Memory B cell (primary cell): Measurements from ENCODE around the gene SHKBP1.

Experiments
- ATAC-seq: fragments of 150-1000 bp; cut with Tn5 transposase; 2 replicates; pipeline ENCODE4 v1.10.0; 2021; ENCODE audit warnings: low read depth, mild to moderate bottlenecking, moderate library complexity
- DNase-seq, 2 donors: peaks; one replicate each; pipeline ENCODE4 v3.0.0; 2022; ENCODE audit warnings: low spot score in 2 of 2
- H3K27ac Mint-ChIP-seq: one replicate; pipeline ENCODE4 v1.8.0; 2022; ENCODE audit warnings: mild to moderate bottlenecking, moderate library complexity, mixed read lengths
- H3K27me3 Mint-ChIP-seq: one replicate; pipeline ENCODE4 v1.8.0; 2022; ENCODE audit warnings: mixed read lengths
- H3K36me3 Mint-ChIP-seq: one replicate; pipeline ENCODE4 v1.8.0; 2022; ENCODE audit warnings: mild to moderate bottlenecking, mixed read lengths
- H3K4me1 Mint-ChIP-seq: one replicate; pipeline ENCODE4 v1.8.0; 2022; ENCODE audit warnings: mixed read lengths
- H3K4me3 Mint-ChIP-seq: one replicate; pipeline ENCODE4 v1.8.0; 2022; ENCODE audit warnings: mild to moderate bottlenecking, moderate library complexity, mixed read lengths
- H3K9me3 Mint-ChIP-seq: one replicate; pipeline ENCODE4 v1.8.0; 2022; ENCODE audit warnings: mixed read lengths

SHKBP1 gene

GRCh38 chr19:40565910-40566495, 10.7 kb upstream of the SHKBP1 start:
- peaks cover 15% of the 10 kb centered on the region for H3K27me3 Mint-ChIP-seq
- DNase-seq (no peak), ATAC-seq (no peak)
- no peak overlapping the region for H3K4me3 Mint-ChIP-seq
- no peak overlapping the region for H3K27ac Mint-ChIP-seq
- H3K9me3 Mint-ChIP-seq, result peaks cover 3% of the 10 kb centered on the region
- peaks cover 2% of the 10 kb centered on the region for H3K36me3 Mint-ChIP-seq
- peaks cover 11% of the 10 kb centered on the region for H3K4me1 Mint-ChIP-seq

GRCh38 chr19:40567040-40567749, 9.5 kb upstream of the SHKBP1 start:
- H3K4me3 Mint-ChIP-seq, result no peak overlapping the region
- DNase-seq, result no peak
- no peak for ATAC-seq
- H3K36me3 Mint-ChIP-seq, result no peaks in the 10 kb centered on the region
- H3K9me3 Mint-ChIP-seq, result peaks cover 3% of the 10 kb centered on the region
- peaks cover 8% of the 10 kb centered on the region for H3K4me1 Mint-ChIP-seq
- no peak overlapping the region for H3K27ac Mint-ChIP-seq
- H3K27me3 Mint-ChIP-seq, result peaks cover 11% of the 10 kb centered on the region

GRCh38 chr19:40567750-40568494, 8.8 kb upstream of the SHKBP1 start:
- H3K4me3 Mint-ChIP-seq, result peak overlapping the region; percentile 34
- H3K9me3 Mint-ChIP-seq, result peaks cover 3% of the 10 kb centered on the region
- ATAC-seq (no peak), DNase-seq (no peak)
- H3K27ac Mint-ChIP-seq, result no peak overlapping the region
- H3K27me3 Mint-ChIP-seq, result peaks cover 11% of the 10 kb centered on the region
- no peaks in the 10 kb centered on the region for H3K36me3 Mint-ChIP-seq
- peaks cover 8% of the 10 kb centered on the region for H3K4me1 Mint-ChIP-seq

GRCh38 chr19:40570313-40571004, 6.2 kb upstream of the SHKBP1 start:
- DNase-seq (peak; percentile 97 to 99), ATAC-seq (peak; percentile 89)
- Mint-ChIP-seq H3K4me3 (peak overlapping the region; percentile 57), H3K36me3 (no peaks in the 10 kb centered on the region), H3K27me3 (peaks cover 2% of the 10 kb centered on the region), H3K27ac (peak overlapping the region; percentile 11), H3K9me3 (peaks cover 3% of the 10 kb centered on the region), H3K4me1 (peaks cover 8% of the 10 kb centered on the region)

- H3K4me1 Mint-ChIP-seq, result peaks cover 9% of the 10 kb centered on the region
- peak overlapping the region; percentile 6 for H3K27ac Mint-ChIP-seq
- ATAC-seq, result no peak
- peaks cover 3% of the 10 kb centered on the region for H3K9me3 Mint-ChIP-seq
- H3K36me3 Mint-ChIP-seq, result no peaks in the 10 kb centered on the region
- no peak for DNase-seq
- peaks cover 2% of the 10 kb centered on the region for H3K27me3 Mint-ChIP-seq
- peak overlapping the region; percentile 50 for H3K4me3 Mint-ChIP-seq
Measured at GRCh38 chr19:40571005-40571318, 5.7 kb upstream of the SHKBP1 start.

GRCh38 chr19:40571831-40572495, 4.7 kb upstream of the SHKBP1 start:
- Mint-ChIP-seq H3K27ac (peak overlapping the region; percentile 49), H3K4me3 (no peak overlapping the region), H3K9me3 (peaks cover 3% of the 10 kb centered on the region)

GRCh38 chr19:40575326-40575725, 1.3 kb upstream of the SHKBP1 start:
- ATAC-seq (no peak), DNase-seq (no peak)
- H3K4me3 Mint-ChIP-seq, result peak overlapping the region; percentile 60
- H3K4me1 Mint-ChIP-seq, result peaks cover 21% of the 10 kb centered on the region
- peaks cover 3% of the 10 kb centered on the region for H3K9me3 Mint-ChIP-seq
- H3K27me3 Mint-ChIP-seq, result no peaks in the 10 kb centered on the region
- H3K27ac Mint-ChIP-seq, result no peak overlapping the region
- peaks cover 6% of the 10 kb centered on the region for H3K36me3 Mint-ChIP-seq

More at GRCh38 chr19:40571831-40572495, 4.7 kb upstream of the SHKBP1 start:
- no peak for ATAC-seq
- Mint-ChIP-seq H3K27me3 (no peaks in the 10 kb centered on the region), H3K36me3 (no peaks in the 10 kb centered on the region), H3K4me1 (peaks cover 9% of the 10 kb centered on the region)
- no peak for DNase-seq

- Mint-ChIP-seq H3K4me3 (peak overlapping the region; percentile 84), H3K27ac (peak overlapping the region; percentile 83), H3K4me1 (peaks cover 19% of the 10 kb centered on the region), H3K9me3 (no peaks in the 10 kb centered on the region), H3K36me3 (peaks cover 12% of the 10 kb centered on the region), H3K27me3 (no peaks in the 10 kb centered on the region)
- DNase-seq (no peak), ATAC-seq (peak; percentile 22)
Measured at GRCh38 chr19:40576151-40576584, 505 bp upstream of the SHKBP1 start.

GRCh38 chr19:40578442-40578908, 1.8 kb downstream of the SHKBP1 start:
- H3K27me3 Mint-ChIP-seq, result no peaks in the 10 kb centered on the region
- H3K4me1 Mint-ChIP-seq, result peaks cover 24% of the 10 kb centered on the region
- DNase-seq (no peak), ATAC-seq (no peak)
- H3K36me3 Mint-ChIP-seq, result peaks cover 24% of the 10 kb centered on the region
- H3K27ac Mint-ChIP-seq, result no peak overlapping the region
- H3K9me3 Mint-ChIP-seq, result no peaks in the 10 kb centered on the region
- peak overlapping the region; percentile 48 for H3K4me3 Mint-ChIP-seq

GRCh38 chr19:40580619-40581018, 3.9 kb downstream of the SHKBP1 start:
- ATAC-seq, result no peak
- Mint-ChIP-seq H3K4me3 (no peak overlapping the region), H3K4me1 (peaks cover 31% of the 10 kb centered on the region)

GRCh38 chr19:40581531-40581930, 4.9 kb downstream of the SHKBP1 start:
- Mint-ChIP-seq H3K4me3 (no peak overlapping the region), H3K27me3 (no peaks in the 10 kb centered on the region), H3K27ac (no peak overlapping the region), H3K9me3 (no peaks in the 10 kb centered on the region), H3K36me3 (peaks cover 36% of the 10 kb centered on the region), H3K4me1 (peaks cover 34% of the 10 kb centered on the region)
- no peak for ATAC-seq
- DNase-seq, result no peak

More at GRCh38 chr19:40580619-40581018, 3.9 kb downstream of the SHKBP1 start:
- Mint-ChIP-seq H3K36me3 (peaks cover 30% of the 10 kb centered on the region), H3K9me3 (no peaks in the 10 kb centered on the region), H3K27ac (no peak overlapping the region), H3K27me3 (no peaks in the 10 kb centered on the region)
- DNase-seq, result no peak

GRCh38 chr19:40582467-40582866, 5.8 kb downstream of the SHKBP1 start:
- no peak for DNase-seq
- H3K27me3 Mint-ChIP-seq, result no peaks in the 10 kb centered on the region
- no peak for ATAC-seq
- no peak overlapping the region for H3K4me3 Mint-ChIP-seq
- H3K36me3 Mint-ChIP-seq, result peaks cover 41% of the 10 kb centered on the region
- peaks cover 36% of the 10 kb centered on the region for H3K4me1 Mint-ChIP-seq
- H3K27ac Mint-ChIP-seq, result no peak overlapping the region
- H3K9me3 Mint-ChIP-seq, result no peaks in the 10 kb centered on the region

GRCh38 chr19:40583283-40583682, 6.6 kb downstream of the SHKBP1 start:
- no peak overlapping the region for H3K27ac Mint-ChIP-seq
- H3K36me3 Mint-ChIP-seq, result peaks cover 41% of the 10 kb centered on the region
- DNase-seq, result no peak
- H3K4me1 Mint-ChIP-seq, result peaks cover 29% of the 10 kb centered on the region
- no peaks in the 10 kb centered on the region for H3K9me3 Mint-ChIP-seq
- H3K27me3 Mint-ChIP-seq, result no peaks in the 10 kb centered on the region
- H3K4me3 Mint-ChIP-seq, result no peak overlapping the region
- no peak for ATAC-seq
